B cell (primary cell): Measurements from ENCODE around the gene QSOX2. TPM values are rescaled to one million over a fixed set of nuclear protein-coding genes. Genes with fewer than 3 reads are reported as not detected.

Experiments used
- ATAC-seq: fragments of 200-7000 bp; cut with Tn5 transposase; one replicate; pipeline ENCODE4 v1.10.0; 2021; ENCODE audit warnings: low read depth, mild to moderate bottlenecking, moderate number of reproducible peaks, moderate library complexity
- CTCF ChIA-PET: fragments of 350-600 bp; sonication (Branson Sonifier 250); formaldehyde crosslinking; loops from one replicate; lab custom pipeline; 2021; ENCODE audit warnings: antibody characterized with exemption, inconsistent platforms; lab: Charles Lee
- POLR2A ChIA-PET: fragments of 350-600 bp; sonication (Branson Sonifier 250); formaldehyde crosslinking; loops from one replicate; lab custom pipeline; 2021; ENCODE audit warnings: antibody characterized with exemption; lab: Charles Lee
- DNase-seq: peaks from one replicate; pipeline ENCODE4 v3.0.0; 2013
- H2AFZ ChIP-seq: 2 replicates; pipeline ENCODE4 v1.6.1; 2012; ENCODE audit warnings: mild to moderate bottlenecking, low read depth, low read length; ENCODE audit not compliant: insufficient read depth, poor library complexity, severe bottlenecking
- H3K27ac ChIP-seq, 2 donors: 1 replicate in 1 of 2; 2 replicates in 1 of 2; pipeline ENCODE4 v1.5.1; 2012 to 2013; ENCODE audit warnings: low read length in 2 of 2, mild to moderate bottlenecking in 2 of 2, moderate library complexity in 1 of 2
- H3K27me3 ChIP-seq, 4 experiments: fragments of 200-600 bp in 1 of 4; sonication (generic) in 1 of 4; replicated peaks in 1 of 4; 1 replicate in 2 of 4; 2 replicates in 2 of 4; pipeline versions ENCODE4 v1.6.1 to v1.7.0; 2013 to 2016; ENCODE audit warnings: low read length in 3 of 4, mild to moderate bottlenecking in 2 of 4, mixed read lengths in 1 of 4, moderate library complexity in 1 of 4; ENCODE audit not compliant: insufficient read depth in 4 of 4, control insufficient read depth in 3 of 4; ENCODE audit errors: control extremely low read depth in 1 of 4
- H3K36me3 ChIP-seq, 2 experiments: replicated peaks in 1 of 2; 1 replicate in 1 of 2; 2 replicates in 1 of 2; pipeline versions ENCODE4 v1.6.1 to v1.7.1; 2013; ENCODE audit warnings: low read length in 1 of 2; ENCODE audit not compliant: insufficient read depth in 2 of 2, control insufficient read depth in 1 of 2; ENCODE audit errors: control extremely low read depth in 1 of 2, extremely low read depth in 1 of 2
- H3K4me1 ChIP-seq, 2 donors: fragments of 200-600 bp in 1 of 2; sonication (generic) in 1 of 2; 1 replicate in 1 of 2; 2 replicates in 1 of 2; pipeline versions ENCODE4 v1.5.1 to v1.6.1; 2013 to 2017; ENCODE audit warnings: low read length in 2 of 2; ENCODE audit not compliant: control insufficient read depth in 2 of 2, insufficient read depth in 2 of 2
- H3K4me2 ChIP-seq: replicated peaks from 2 replicates; pipeline ENCODE3; 2012; ENCODE audit warnings: mild to moderate bottlenecking, low read depth, low read length; ENCODE audit not compliant: poor library complexity, severe bottlenecking
- H3K4me3 ChIP-seq, 5 experiments: fragments of 200-600 bp in 1 of 5; sonication (generic) in 1 of 5; 1 replicate in 3 of 5; 2 replicates in 2 of 5; pipeline versions ENCODE4 v1.5.1 to v1.7.0; 2011 to 2016; ENCODE audit warnings: low read length in 4 of 5, mild to moderate bottlenecking in 4 of 5, low read depth in 2 of 5, control low read depth in 1 of 5, moderate library complexity in 1 of 5; ENCODE audit not compliant: insufficient read depth in 1 of 5; ENCODE audit errors: control extremely low read depth in 1 of 5, extremely low read depth in 1 of 5
- H3K79me2 ChIP-seq: fragments of 200-600 bp; sonication (generic); one replicate; pipeline ENCODE4 v1.6.0; 2016; ENCODE audit warnings: low read length; ENCODE audit not compliant: control insufficient read depth, insufficient read depth
- H3K9ac ChIP-seq: fragments of 200-600 bp; sonication (generic); 2 replicates; pipeline ENCODE4 v1.6.1; 2017; ENCODE audit warnings: mild to moderate bottlenecking, low read length, moderate library complexity
- H3K9me3 ChIP-seq, 3 donors: one replicate each; pipeline versions ENCODE4 v1.6.1 to v1.7.1; 2013; ENCODE audit warnings: low read length in 2 of 3; ENCODE audit not compliant: control insufficient read depth in 2 of 3, insufficient read depth in 1 of 3; ENCODE audit errors: control extremely low read depth in 1 of 3
- H4K20me1 ChIP-seq: 2 replicates; pipeline ENCODE4 v1.6.0; 2012; ENCODE audit warnings: mild to moderate bottlenecking, low read length; ENCODE audit not compliant: insufficient read depth, control insufficient read depth, poor library complexity, severe bottlenecking
- H3K27ac Mint-ChIP-seq: one replicate; pipeline ENCODE4 v1.8.0; 2021; ENCODE audit warnings: mixed read lengths
- H3K27me3 Mint-ChIP-seq: one replicate; pipeline ENCODE4 v1.8.0; 2021; ENCODE audit warnings: mixed read lengths
- H3K4me1 Mint-ChIP-seq: one replicate; pipeline ENCODE4 v1.8.0; 2021; ENCODE audit warnings: mixed read lengths
- H3K4me3 Mint-ChIP-seq: one replicate; pipeline ENCODE4 v1.8.0; 2021; ENCODE audit warnings: mixed read lengths
- H3K9me3 Mint-ChIP-seq: one replicate; pipeline ENCODE4 v1.8.0; 2022; ENCODE audit warnings: mixed read lengths; ENCODE audit not compliant: insufficient read depth
- CTCF ChIP-seq: fragments of 200-600 bp; IDR thresholded peaks from one replicate; pipeline ENCODE4 v1.8.0; 2022; ENCODE audit warnings: antibody characterized with exemption, mild to moderate bottlenecking
- EZH2 ChIP-seq: IDR thresholded peaks from 2 replicates; pipeline ENCODE4 v1.6.1; 2012; ENCODE audit warnings: borderline replicate concordance, low read depth, mild to moderate bottlenecking, moderate library complexity, low read length; ENCODE audit not compliant: insufficient read depth, poor library complexity, severe bottlenecking
- WGBS: methylation state at CpG from one replicate; pipeline ENCODE4 v1.1.5; 2013; ENCODE audit warnings: missing lambda C conversion rate; ENCODE audit not compliant: insufficient coverage; 5-methylcytosine and 5-hydroxymethylcytosine counted together
- intact Hi-C: fragments of 100-400 bp; cut with micrococcal nuclease; formaldehyde crosslinking; loops from one replicate; pipeline ENCODE4 v1.10.0; 2022
- polyA plus RNA-seq: library from polyadenylated mRNA; depleted of rRNA; stranded (reverse); fragments of >200 nt; gene quantifications from 2 replicates; pipeline ENCODE4 v1.2.3, GENCODE V29; 2012
- total RNA-seq, 2 donors: library from RNA; stranded (reverse); fragments of 120-200 nt in 1 of 2; gene quantifications; 1 replicate in 1 of 2; 2 replicates in 1 of 2; pipeline versions ENCODE4 v1.2.3 to v1.2.4, GENCODE V29; 2013 to 2022

The QSOX2 gene
- total and polyA plus RNA-seq, 2 donors (not counting 1 experiment from before 2014, with no cell fraction given), result 62.9 to 139 TPM

DNA sequence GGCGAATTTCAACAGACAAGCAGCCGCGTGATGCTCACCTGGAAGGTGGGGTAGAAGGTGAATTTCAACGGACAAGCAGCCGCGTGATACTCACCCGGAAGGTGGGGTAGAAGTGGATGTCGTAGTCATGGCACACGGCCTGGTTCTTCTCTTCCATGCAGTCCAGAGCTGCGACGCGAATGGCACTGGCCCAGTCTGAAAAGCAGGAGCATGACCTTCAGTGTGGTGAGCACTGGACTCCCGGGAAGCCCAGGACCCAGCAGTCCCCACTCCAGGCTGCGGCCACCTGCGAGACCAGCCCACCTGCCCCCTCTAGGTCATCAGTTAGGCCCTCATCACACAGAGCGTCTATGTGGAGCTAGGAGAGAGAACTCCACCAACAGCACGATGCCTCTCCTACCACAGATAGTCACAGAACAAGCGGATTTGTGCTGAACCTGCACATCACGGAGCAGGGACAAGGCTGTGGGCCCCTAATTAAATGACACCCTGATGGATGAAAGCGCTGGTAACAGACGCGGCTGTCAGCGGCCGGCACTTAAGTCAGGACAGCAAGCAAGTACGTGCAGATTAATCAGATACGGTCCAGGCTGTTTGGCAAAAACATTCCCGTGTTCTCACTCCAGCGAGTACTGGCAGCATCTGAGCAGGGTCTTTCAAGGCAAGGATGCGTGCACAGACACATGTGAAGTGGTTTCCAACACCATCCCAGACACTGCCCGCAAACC is 18.8 kb downstream of the QSOX2 start:
- DNase-seq, result no peak
- peaks cover 0 to 10% (median 0%) of the 10 kb centered on the region in 3 donors for H3K9me3 ChIP-seq
- ATAC-seq, result no peak
- peaks cover 84% of the 10 kb centered on the region for H3K4me1 Mint-ChIP-seq
- H3K9me3 Mint-ChIP-seq, result no peaks in the 10 kb centered on the region
- peaks cover 91% of the 10 kb centered on the region for H3K79me2 ChIP-seq
- H4K20me1 ChIP-seq, result peaks cover 77% of the 10 kb centered on the region
- peak overlapping the region; percentile 95 to 100 for H3K27ac ChIP-seq
- intact Hi-C loops, result no loop called here
- H3K36me3 ChIP-seq, result peaks cover 0 to 69% of the 10 kb centered on the region in 2 experiments
- H3K4me2 ChIP-seq, result peak overlapping the region; percentile 73
- CTCF ChIA-PET, result interaction anchor here (0.8 to 7.7 kb wide), 6 partner anchors 7 to 56 kb away, joined by 3 to 102 read pairs (median 7); no protein-coding TSS in a partner anchor
- H3K27me3 Mint-ChIP-seq, result no peaks in the 10 kb centered on the region
- 99% methylated on average over 27 of the region's 30 CpGs for WGBS
- TF ChIP-seq EZH2 (no peak), CTCF (no peak)
- H3K27ac Mint-ChIP-seq, result peak overlapping the region; percentile 98
- H3K4me3 Mint-ChIP-seq, result peak overlapping the region; percentile 86
- H3K4me3 ChIP-seq, result no peak overlapping the region
- no peak overlapping the region for H2AFZ ChIP-seq
- POLR2A ChIA-PET, result interaction anchor here (2.4 to 6.4 kb wide), 4 partner anchors 8 to 40 kb away, joined by 8 to 53 read pairs (median 14); no protein-coding TSS in a partner anchor
- no peaks in the 10 kb centered on the region for H3K27me3 ChIP-seq
- H3K4me1 ChIP-seq, result peaks cover 41 to 80% of the 10 kb centered on the region in 2 donors
- H3K9ac ChIP-seq, result peak overlapping the region; percentile 61
